Thymus (tissue), 11 donors: Measurements from ENCODE around the gene POC5. TPM values are rescaled to one million over a fixed set of nuclear protein-coding genes. Genes with fewer than 3 reads are reported as not detected.
A peak's percentile ranks its signal among the peaks of the same experiment; 100 is the strongest.

ENCODE experiments used
- DNase-seq, 9 donors: peaks; one replicate each; pipeline ENCODE4 v3.0.0-alpha.2; 2013; ENCODE audit warnings: low spot score in 9 of 9, low read depth in 6 of 9, missing footprints in 1 of 9
- H3K27ac ChIP-seq, 2 donors: one replicate each; pipeline ENCODE4 v1.5.1; 2013; ENCODE audit warnings: control low read depth in 1 of 2, low read depth in 1 of 2, low read length in 1 of 2, mild to moderate bottlenecking in 1 of 2, moderate library complexity in 1 of 2
- H3K27me3 ChIP-seq, 2 donors: one replicate each; pipeline ENCODE4 v1.5.1; 2013; ENCODE audit warnings: low read length in 1 of 2; ENCODE audit not compliant: control insufficient read depth in 2 of 2, insufficient read depth in 1 of 2
- H3K36me3 ChIP-seq, 2 donors: one replicate each; pipeline ENCODE4 v1.5.1; 2013; ENCODE audit warnings: low read length in 1 of 2, mild to moderate bottlenecking in 1 of 2, moderate library complexity in 1 of 2; ENCODE audit not compliant: control insufficient read depth in 2 of 2, insufficient read depth in 2 of 2
- H3K4me1 ChIP-seq, 2 donors: one replicate each; pipeline ENCODE4 v1.5.1; 2013; ENCODE audit warnings: low read length in 2 of 2; ENCODE audit not compliant: control insufficient read depth in 2 of 2, insufficient read depth in 2 of 2
- H3K4me3 ChIP-seq, 2 donors: one replicate each; pipeline ENCODE4 v1.5.1; 2013; ENCODE audit warnings: low read length in 2 of 2, control low read depth in 1 of 2, mild to moderate bottlenecking in 1 of 2
- H3K9me3 ChIP-seq, 2 donors: one replicate each; pipeline ENCODE4 v1.5.1; 2013; ENCODE audit warnings: low read length in 1 of 2, mild to moderate bottlenecking in 1 of 2; ENCODE audit not compliant: control insufficient read depth in 2 of 2, insufficient read depth in 1 of 2
- WGBS: extraction: QIAGEN DNeasy Blood & Tissue Kit; methylation state at CpG from one replicate; pipeline ENCODE4 v1.1.7; 2013; 5-methylcytosine and 5-hydroxymethylcytosine counted together
- polyA plus RNA-seq: library from polyadenylated mRNA; stranded (reverse); fragments of 200-250 nt; gene quantifications from one replicate; pipeline ENCODE4 v1.2.3, GENCODE V29; 2013
- total RNA-seq: library from RNA; stranded (reverse); fragments of 120-200 nt; gene quantifications from one replicate; pipeline ENCODE4 v1.2.4, GENCODE V29; 2013
- donor health status: healthy.

Gene POC5
- total and polyA plus RNA-seq, 2 donors: 18.9 to 21.4 TPM

- H3K9me3 ChIP-seq: no peaks in the 10 kb centered on the region
- DNase-seq: no peak
- H3K27ac ChIP-seq: no peak overlapping the region
- H3K4me3 ChIP-seq: no peak overlapping the region
- H3K27me3 ChIP-seq: no peaks in the 10 kb centered on the region
- H3K4me1 ChIP-seq: no peaks in the 10 kb centered on the region
- H3K36me3 ChIP-seq: no peaks in the 10 kb centered on the region
- WGBS: 94% methylated on average over 3 of the region's 3 CpGs
These were observed 57.3 kb downstream of the POC5 start for GRCh38 chr5:75659791-75660450.

GRCh38 chr5:75656311-75657003, 60.8 kb downstream of the POC5 start:
- Histone ChIP-seq H3K4me3 (peak overlapping the region; percentile 3 to 14), H3K9me3 (no peaks in the 10 kb centered on the region), H3K4me1 (no peaks in the 10 kb centered on the region), H3K36me3 (no peaks in the 10 kb centered on the region), H3K27ac (peak overlapping the region in 1 of 2 donors; percentile 56), H3K27me3 (no peaks in the 10 kb centered on the region)
- 79% methylated on average over 9 of the region's 9 CpGs for WGBS
- no peak for DNase-seq

GRCh38 chr5:75654693-75655295, 62.4 kb downstream of the POC5 start:
- no peaks in the 10 kb centered on the region for H3K9me3 ChIP-seq
- 95% methylated on average over 19 of the region's 19 CpGs for WGBS
- no peaks in the 10 kb centered on the region for H3K36me3 ChIP-seq
- H3K4me1 ChIP-seq: no peaks in the 10 kb centered on the region
- H3K27ac ChIP-seq: peak overlapping the region in 1 of 2 donors; percentile 15
- DNase-seq: no peak
- no peak overlapping the region for H3K4me3 ChIP-seq
- no peaks in the 10 kb centered on the region for H3K27me3 ChIP-seq

- no peak overlapping the region for H3K27ac ChIP-seq
These were observed 63.7 kb downstream of the POC5 start for GRCh38 chr5:75653521-75653920.

GRCh38 chr5:75651575-75652238, 65.5 kb downstream of the POC5 start:
- no peaks in the 10 kb centered on the region for H3K36me3 ChIP-seq
- H3K4me3 ChIP-seq: no peak overlapping the region
- H3K27me3 ChIP-seq: no peaks in the 10 kb centered on the region
- H3K4me1 ChIP-seq: no peaks in the 10 kb centered on the region
- no peak overlapping the region for H3K27ac ChIP-seq
- H3K9me3 ChIP-seq: no peaks in the 10 kb centered on the region
- WGBS: 95% methylated on average over 4 of the region's 4 CpGs
- no peak for DNase-seq

More at GRCh38 chr5:75653521-75653920, 63.7 kb downstream of the POC5 start:
- Histone ChIP-seq H3K4me1 (no peaks in the 10 kb centered on the region), H3K36me3 (no peaks in the 10 kb centered on the region), H3K9me3 (no peaks in the 10 kb centered on the region), H3K4me3 (no peak overlapping the region), H3K27me3 (no peaks in the 10 kb centered on the region)
- DNase-seq: no peak
- WGBS: 82% methylated on average over 2 of the region's 2 CpGs

- no peak overlapping the region for H3K4me3 ChIP-seq
These were observed 68.5 kb downstream of the POC5 start for GRCh38 chr5:75648712-75649111.

GRCh38 chr5:75640826-75641225, 76.4 kb downstream of the POC5 start:
- Histone ChIP-seq H3K27ac (no peak overlapping the region), H3K27me3 (no peaks in the 10 kb centered on the region)

More at GRCh38 chr5:75648712-75649111, 68.5 kb downstream of the POC5 start:
- 97% methylated on average over 2 of the region's 2 CpGs for WGBS
- no peak for DNase-seq
- Histone ChIP-seq H3K9me3 (no peaks in the 10 kb centered on the region), H3K27me3 (no peaks in the 10 kb centered on the region), H3K27ac (no peak overlapping the region), H3K4me1 (no peaks in the 10 kb centered on the region), H3K36me3 (no peaks in the 10 kb centered on the region)

GRCh38 chr5:75640395-75640794, 76.8 kb downstream of the POC5 start:
- no peak overlapping the region for H3K4me3 ChIP-seq
- no peaks in the 10 kb centered on the region for H3K36me3 ChIP-seq
- no peaks in the 10 kb centered on the region for H3K9me3 ChIP-seq
- no peak overlapping the region for H3K27ac ChIP-seq
- no peaks in the 10 kb centered on the region for H3K27me3 ChIP-seq
- DNase-seq: no peak
- H3K4me1 ChIP-seq: no peaks in the 10 kb centered on the region

More at GRCh38 chr5:75640826-75641225, 76.4 kb downstream of the POC5 start:
- DNase-seq: no peak
- no peaks in the 10 kb centered on the region for H3K36me3 ChIP-seq
- H3K9me3 ChIP-seq: no peaks in the 10 kb centered on the region
- WGBS: 100% methylated on average over 2 of the region's 2 CpGs
- H3K4me1 ChIP-seq: no peaks in the 10 kb centered on the region
- no peak overlapping the region for H3K4me3 ChIP-seq
